H1 (cell line): ENCODE measurements around the gene FAM83C. TPM values are rescaled to one million over a fixed set of nuclear protein-coding genes. Genes with fewer than 3 reads are reported as not detected.

Experiments
- CREB1 ChIP-seq: IDR thresholded peaks from 2 replicates; pipeline ENCODE4 v1.6.1; 2012; ENCODE audit warnings: inconsistent platforms
- GABPA ChIP-seq: IDR thresholded peaks from 2 replicates; pipeline ENCODE4 v1.6.1; 2011; ENCODE audit warnings: mild to moderate bottlenecking, low read length, moderate library complexity, borderline replicate concordance; ENCODE audit not compliant: insufficient read depth
- NRF1 ChIP-seq: IDR thresholded peaks from 2 replicates; pipeline ENCODE4 v1.6.1; 2011; ENCODE audit warnings: mild to moderate bottlenecking, low read depth, low read length, improper control_type of control experiment
- polyA plus RNA-seq, 7 experiments: library from polyadenylated mRNA; depleted of rRNA in 3 of 7; stranded (reverse) in 5 of 7; unstranded in 2 of 7; fragments of >200 nt in 5 of 7; fragments of 200-250 nt in 2 of 7; gene quantifications; 1 replicate in 5 of 7; 2 replicates in 1 of 7; 4 replicates in 1 of 7; pipeline versions ENCODE4 v1.2.1 to v1.2.3, GENCODE V29; 2011 to 2013; ENCODE audit warnings: missing spikeins in 2 of 7, mixed read lengths in 2 of 7
- total RNA-seq: library from RNA; stranded (reverse); fragmentation: NEBNext Ultra II Directional; extraction: Animal tissue kit (Norgen Biotek cat#: 25700); gene quantifications from 2 replicates; pipeline ENCODE4 v1.2.1, GENCODE V29; 2021

The FAM83C gene
- total and polyA plus RNA-seq, 2 of the 8 experiments (the other 6 are each of a cell fraction or from before 2014, with no cell fraction given), result not detected

DNA sequence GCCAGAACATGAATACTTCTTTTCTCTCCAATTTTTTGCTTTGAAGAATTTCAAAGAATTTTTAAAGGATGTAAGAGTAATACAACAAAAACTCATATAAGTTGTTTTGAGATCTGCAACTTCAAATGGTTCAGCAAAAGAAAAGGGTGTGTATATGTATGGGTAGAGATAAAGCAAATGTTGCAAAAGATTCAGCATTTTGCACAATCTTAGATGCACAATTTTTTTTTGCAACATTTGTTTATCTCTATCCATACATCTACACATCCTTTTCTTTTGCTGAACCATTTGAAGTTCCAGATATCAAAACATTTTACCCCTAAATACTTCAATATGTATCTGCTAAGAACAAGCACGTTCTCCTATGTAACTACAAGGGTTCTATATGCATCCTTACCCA lies 47.4 kb upstream of the FAM83C start (continued):
- no peak for TF ChIP-seq CREB1
- no peak for TF ChIP-seq GABPA
- no peak for TF ChIP-seq NRF1
